ENCODE data around the gene LRMDA.
"Not testable (repeated sequence)": the region's sequence is repeated elsewhere in the genome, so short reads cannot be mapped to it uniquely, and the experiment has no call there.

LRMDA gene

GRCh38 chr10:76581506-76582256 lies 1150.3 kb downstream of the LRMDA start:
- no peak overlapping the region for H3K4me3 ChIP-seq (ENCODE audit: low read depth, low read length)
- DNase-seq (ENCODE audit: low read depth), result no peak

GRCh38 chr10:76582531-76582930 lies 1151.1 kb downstream of the LRMDA start:
- H3K4me3 ChIP-seq (ENCODE audit: low read depth, low read length), result no peak overlapping the region
- no peak for DNase-seq (ENCODE audit: low read depth)

GRCh38 chr10:76583711-76584161 lies 1152.3 kb downstream of the LRMDA start:
- peak; percentile 85 for DNase-seq (ENCODE audit: low read depth)
- H3K4me3 ChIP-seq (ENCODE audit: low read depth, low read length), result no peak overlapping the region

- not testable (repeated sequence) for H3K4me3 ChIP-seq (ENCODE audit: low read depth, low read length); DNase-seq (ENCODE audit: low read depth)
Measured at GRCh38 chr10:76584466-76584865, 1153.0 kb downstream of the LRMDA start.

Measured in skeletal muscle cell (primary cell).